ENCODE data around the gene USP17L25. TPM values are rescaled to one million over a fixed set of nuclear protein-coding genes. Genes with fewer than 3 reads are reported as not detected.
"Not testable (repeated sequence)": the region's sequence is repeated elsewhere in the genome, so short reads cannot be mapped to it uniquely, and the experiment has no call there.

Gene USP17L25
- total RNA-seq: not detected in 2 replicates

GRCh38 chr4:9329611-9330010 is at the start of gene USP17L25:
TSS of gene USP17L25 (plus strand) at chr4:9329911. CDS start at chr4:9329911, 0 bp downstream.
- DNase-seq: not testable (repeated sequence)

- not testable (repeated sequence) for DNase-seq
Measured at GRCh38 chr4:9324191-9324590, 5.5 kb upstream of the USP17L25 start.

- DNase-seq: not testable (repeated sequence)
Measured at GRCh38 chr4:9324865-9325264, 4.8 kb upstream of the USP17L25 start, which contains the start of gene USP17L24. TSS of gene USP17L24 (plus strand) at chr4:9325165. CDS start at chr4:9325165, 0 bp downstream.

GRCh38 chr4:9334358-9334757 is 4.6 kb downstream of the USP17L25 start, which contains the start of gene USP17L26:
TSS of gene USP17L26 (plus strand) at chr4:9334658. CDS start at chr4:9334658, 0 bp downstream.
- DNase-seq: not testable (repeated sequence)

GRCh38 chr4:9339103-9339502 is 9.4 kb downstream of the USP17L25 start, which contains the start of gene USP17L5:
TSS of gene USP17L5 (plus strand) at chr4:9339403. CDS start at chr4:9339403, 0 bp downstream.
- not testable (repeated sequence) for DNase-seq

- DNase-seq: not testable (repeated sequence)
Measured at GRCh38 chr4:9343848-9344247, 14.1 kb downstream of the USP17L25 start, which contains the start of gene USP17L27. TSS of gene USP17L27 (plus strand) at chr4:9344148. CDS start at chr4:9344148, 0 bp downstream.

GRCh38 chr4:9348593-9348992 is 18.9 kb downstream of the USP17L25 start, which contains the start of gene USP17L28:
TSS of gene USP17L28 (plus strand) at chr4:9348893. CDS start at chr4:9348893, 0 bp downstream.
- not testable (repeated sequence) for DNase-seq

GRCh38 chr4:9350866-9351265 is 21.2 kb downstream of the USP17L25 start:
- DNase-seq: not testable (repeated sequence)

- not testable (repeated sequence) for DNase-seq
Measured at GRCh38 chr4:9353338-9353737, 23.6 kb downstream of the USP17L25 start, which contains the start of gene USP17L29. TSS of gene USP17L29 (plus strand) at chr4:9353638. CDS start at chr4:9353638, 0 bp downstream.

- not testable (repeated sequence) for DNase-seq
Measured at GRCh38 chr4:9362829-9363228, 33.1 kb downstream of the USP17L25 start, which contains the start of gene USP17L30. TSS of gene USP17L30 (plus strand) at chr4:9363129. CDS start at chr4:9363129, 0 bp downstream.

- DNase-seq: not testable (repeated sequence)
Measured at GRCh38 chr4:9379881-9380280, 50.2 kb downstream of the USP17L25 start.

Other genes with a start within 250 kb of the USP17L25 start
- not detected in 2 replicates for gene FAM90A26, start 159.5 kb upstream of the USP17L25 start, total RNA-seq
- not detected in 2 replicates for gene USP17L10, start 119.3 kb upstream of the USP17L25 start, total RNA-seq
- gene USP17L11, start 114.5 kb upstream of the USP17L25 start, total RNA-seq: not detected in 2 replicates
- gene USP17L12, start 109.8 kb upstream of the USP17L25 start, total RNA-seq: not detected in 2 replicates
- not detected in 2 replicates for gene USP17L13, start 105.0 kb upstream of the USP17L25 start, total RNA-seq
- gene USP17L15, start 95.5 kb upstream of the USP17L25 start, total RNA-seq: not detected in 2 replicates
- gene USP17L17, start 86.0 kb upstream of the USP17L25 start, total RNA-seq: not detected in 2 replicates
- not detected in 2 replicates for gene USP17L18, start 81.3 kb upstream of the USP17L25 start, total RNA-seq
- gene USP17L19, start 76.5 kb upstream of the USP17L25 start, total RNA-seq: not detected in 2 replicates
- gene USP17L20, start 71.8 kb upstream of the USP17L25 start, total RNA-seq: not detected in 2 replicates
- gene USP17L21, start 67.0 kb upstream of the USP17L25 start, total RNA-seq: not detected in 2 replicates
- not detected in 2 replicates for gene USP17L22, start 62.3 kb upstream of the USP17L25 start, total RNA-seq
- gene USP17L24, start 4.7 kb upstream of the USP17L25 start, total RNA-seq: not detected in 2 replicates
- not detected in 2 replicates for gene USP17L26, start 4.7 kb downstream of the USP17L25 start, total RNA-seq
- not detected in 2 replicates for gene USP17L5, start 9.5 kb downstream of the USP17L25 start, total RNA-seq
- not detected in 2 replicates for gene USP17L27, start 14.2 kb downstream of the USP17L25 start, total RNA-seq
- not detected in 2 replicates for gene USP17L28, start 19.0 kb downstream of the USP17L25 start, total RNA-seq
- not detected in 2 replicates for gene USP17L29, start 23.7 kb downstream of the USP17L25 start, total RNA-seq
- not detected in 2 replicates for gene USP17L30, start 33.2 kb downstream of the USP17L25 start, total RNA-seq
- gene DEFB131A, start 114.5 kb downstream of the USP17L25 start, total RNA-seq: not detected in 2 replicates

All from dermis blood vessel endothelial cell (primary cell).